Measurements from ENCODE around the gene ST7. TPM values are rescaled to one million over a fixed set of nuclear protein-coding genes. Genes with fewer than 3 reads are reported as not detected.

ST7 gene
- total RNA-seq, 2 experiments from 2014 or later: 4.9 to 5.4 TPM

DNA sequence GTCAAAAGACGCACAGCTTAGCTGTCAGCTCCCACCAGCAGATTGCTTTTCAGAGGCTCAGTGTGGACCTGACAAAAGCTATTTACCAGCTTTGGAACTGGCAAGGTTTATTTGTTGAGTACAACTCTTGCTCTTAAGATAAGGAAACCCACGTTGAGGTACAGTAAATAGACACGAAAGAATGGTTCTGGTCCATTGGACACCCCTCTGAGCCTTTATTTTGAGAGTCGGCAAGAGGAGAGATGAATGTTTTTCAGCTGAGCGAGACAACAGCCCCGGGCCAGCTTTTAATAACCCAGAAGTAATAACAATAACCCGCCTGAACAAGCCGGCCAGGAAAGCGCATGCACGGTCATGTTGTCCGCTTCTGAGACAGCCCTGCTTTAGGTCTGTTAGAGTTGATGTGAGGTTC, 320.5 kb downstream of the ST7 start:
- Mint-ChIP-seq H3K36me3 (ENCODE audit: low read depth) (no peaks in the 10 kb centered on the region), H3K9me3 (no peaks in the 10 kb centered on the region), H3K4me1 (ENCODE audit: low read depth) (no peaks in the 10 kb centered on the region), H3K4me3 (no peak overlapping the region), H3K27ac (no peak overlapping the region), H3K27me3 (peaks cover 28% of the 10 kb centered on the region)
- H3K27me3 ChIP-seq (ENCODE audit: control insufficient read depth in 1 of 2, insufficient read depth in 2 of 2, low read length in 2 of 2): no peaks in the 10 kb centered on the region
- H3K36me3 ChIP-seq (ENCODE audit: insufficient read depth, low read length): no peaks in the 10 kb centered on the region
- H3K27ac ChIP-seq (ENCODE audit: low read depth in 1 of 2, low read length in 2 of 2): no peak overlapping the region
- ChIA-PET CTCF (interaction anchor here (1.2 kb wide), 1 partner anchor 61 kb away, joined by 3 read pairs; no protein-coding TSS in a partner anchor), POLR2A (no interaction called here)
- ATAC-seq (ENCODE audit: poor library complexity): no peak
- no peaks in the 10 kb centered on the region for H3K4me1 ChIP-seq (ENCODE audit: insufficient read depth, low read length)
- no peaks in the 10 kb centered on the region for H3K9me3 ChIP-seq (ENCODE audit: control insufficient read depth in 1 of 2, insufficient read depth in 1 of 2, low read length in 2 of 2)
- intact Hi-C loops (cut with DNase I, micrococcal nuclease): no loop called here
- H3K4me3 ChIP-seq (ENCODE audit: low read length): no peak overlapping the region
- no peak for DNase-seq
- TF ChIP-seq, protein P1, sequence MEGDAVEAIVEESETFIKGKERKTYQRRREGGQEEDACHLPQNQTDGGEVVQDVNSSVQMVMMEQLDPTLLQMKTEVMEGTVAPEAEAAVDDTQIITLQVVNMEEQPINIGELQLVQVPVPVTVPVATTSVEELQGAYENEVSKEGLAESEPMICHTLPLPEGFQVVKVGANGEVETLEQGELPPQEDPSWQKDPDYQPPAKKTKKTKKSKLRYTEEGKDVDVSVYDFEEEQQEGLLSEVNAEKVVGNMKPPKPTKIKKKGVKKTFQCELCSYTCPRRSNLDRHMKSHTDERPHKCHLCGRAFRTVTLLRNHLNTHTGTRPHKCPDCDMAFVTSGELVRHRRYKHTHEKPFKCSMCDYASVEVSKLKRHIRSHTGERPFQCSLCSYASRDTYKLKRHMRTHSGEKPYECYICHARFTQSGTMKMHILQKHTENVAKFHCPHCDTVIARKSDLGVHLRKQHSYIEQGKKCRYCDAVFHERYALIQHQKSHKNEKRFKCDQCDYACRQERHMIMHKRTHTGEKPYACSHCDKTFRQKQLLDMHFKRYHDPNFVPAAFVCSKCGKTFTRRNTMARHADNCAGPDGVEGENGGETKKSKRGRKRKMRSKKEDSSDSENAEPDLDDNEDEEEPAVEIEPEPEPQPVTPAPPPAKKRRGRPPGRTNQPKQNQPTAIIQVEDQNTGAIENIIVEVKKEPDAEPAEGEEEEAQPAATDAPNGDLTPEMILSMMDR (IDR thresholded peaks at IDR 0.05): no peak

DNA sequence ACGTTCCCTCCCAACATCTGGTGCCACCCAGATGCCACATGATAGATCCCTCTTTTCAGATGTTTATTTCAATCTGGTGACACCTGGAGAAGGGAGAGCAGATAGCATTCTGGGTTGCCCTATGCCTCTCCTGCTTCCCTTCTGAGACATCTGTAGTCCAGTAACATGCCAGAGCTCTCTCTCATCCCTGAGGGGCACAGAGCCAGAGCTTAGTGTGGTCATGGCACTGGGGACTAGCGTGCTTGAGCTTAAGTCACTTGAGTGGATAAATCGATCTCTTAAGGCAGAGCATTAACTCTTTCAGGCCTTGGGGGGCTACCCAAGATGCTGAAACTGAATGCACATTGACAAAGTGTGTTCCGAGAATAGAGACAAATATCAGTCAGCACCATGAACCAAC, 321.6 kb downstream of the ST7 start:
- Mint-ChIP-seq H3K27me3 (peaks cover 27% of the 10 kb centered on the region), H3K4me3 (no peak overlapping the region), H3K4me1 (ENCODE audit: low read depth) (no peaks in the 10 kb centered on the region), H3K9me3 (no peaks in the 10 kb centered on the region), H3K36me3 (ENCODE audit: low read depth) (no peaks in the 10 kb centered on the region), H3K27ac (no peak overlapping the region)
- ATAC-seq (ENCODE audit: poor library complexity) (no peak), DNase-seq (no peak)
- TF ChIP-seq, protein P1 (IDR thresholded peaks at IDR 0.05): no peak
- Histone ChIP-seq H3K4me3 (ENCODE audit: low read length) (no peak overlapping the region), H3K4me1 (ENCODE audit: insufficient read depth, low read length) (no peaks in the 10 kb centered on the region), H3K36me3 (ENCODE audit: insufficient read depth, low read length) (no peaks in the 10 kb centered on the region), H3K9me3 (ENCODE audit: control insufficient read depth in 1 of 2, insufficient read depth in 1 of 2, low read length in 2 of 2) (peaks cover 0 to 2% of the 10 kb centered on the region in 2 experiments), H3K27ac (ENCODE audit: low read depth in 1 of 2, low read length in 2 of 2) (no peak overlapping the region), H3K27me3 (ENCODE audit: control insufficient read depth in 1 of 2, insufficient read depth in 2 of 2, low read length in 2 of 2) (no peaks in the 10 kb centered on the region)
- ChIA-PET CTCF (interaction anchor here (1.2 kb wide), 1 partner anchor 62 kb away, joined by 3 read pairs; no protein-coding TSS in a partner anchor), POLR2A (no interaction called here)
- intact Hi-C loops (cut with DNase I, micrococcal nuclease): no loop called here

DNA sequence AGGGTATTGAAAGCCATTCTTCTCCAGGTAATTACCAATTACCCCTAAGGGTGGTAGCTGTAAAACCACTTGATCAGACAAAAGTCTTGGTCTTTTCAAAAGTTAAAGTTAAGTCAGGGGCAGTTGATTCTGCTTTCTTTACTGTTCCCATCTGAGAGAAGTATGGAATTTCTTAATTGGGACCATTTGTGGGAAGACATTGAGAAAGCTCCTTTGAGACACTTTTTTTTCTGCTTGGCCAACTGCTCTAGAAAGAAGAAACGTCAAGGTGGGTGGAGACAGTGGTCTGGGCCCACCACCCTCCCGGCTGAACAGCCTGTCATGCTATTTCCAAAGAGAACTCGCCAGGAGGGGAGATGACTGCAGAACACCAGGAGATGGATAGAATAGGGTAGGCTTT, 324.3 kb downstream of the ST7 start:
- Histone ChIP-seq H3K27me3 (ENCODE audit: control insufficient read depth in 1 of 2, insufficient read depth in 2 of 2, low read length in 2 of 2) (no peaks in the 10 kb centered on the region), H3K27ac (ENCODE audit: low read depth in 1 of 2, low read length in 2 of 2) (no peak overlapping the region), H3K4me1 (ENCODE audit: insufficient read depth, low read length) (no peaks in the 10 kb centered on the region), H3K9me3 (ENCODE audit: control insufficient read depth in 1 of 2, insufficient read depth in 1 of 2, low read length in 2 of 2) (peaks cover 0 to 5% of the 10 kb centered on the region in 2 experiments), H3K36me3 (ENCODE audit: insufficient read depth, low read length) (no peaks in the 10 kb centered on the region), H3K4me3 (ENCODE audit: low read length) (no peak overlapping the region)
- ChIA-PET POLR2A (no interaction called here), CTCF (no interaction called here)
- TF ChIP-seq, protein P1 (IDR thresholded peaks at IDR 0.05): no peak
- no peaks in the 10 kb centered on the region for H3K9me3 Mint-ChIP-seq
- peaks cover 19% of the 10 kb centered on the region for H3K27me3 Mint-ChIP-seq
- H3K4me3 Mint-ChIP-seq: no peak overlapping the region
- intact Hi-C loops (cut with DNase I, micrococcal nuclease): no loop called here
- ATAC-seq (ENCODE audit: poor library complexity) (no peak), DNase-seq (no peak)
- H3K27ac Mint-ChIP-seq: no peak overlapping the region
- H3K36me3 Mint-ChIP-seq (ENCODE audit: low read depth): no peaks in the 10 kb centered on the region
- H3K4me1 Mint-ChIP-seq (ENCODE audit: low read depth): no peaks in the 10 kb centered on the region
